IPS-18a (cell line): ENCODE results near the gene WBP11.
"Not testable (repeated sequence)": the region's sequence is repeated elsewhere in the genome, so short reads cannot be mapped to it uniquely, and the experiment has no call there.

ENCODE experiments used
- H3K27ac ChIP-seq: one replicate; pipeline ENCODE4 v1.5.1; 2013; ENCODE audit warnings: low read length
- H3K27me3 ChIP-seq: one replicate; pipeline ENCODE4 v1.6.1; 2013; ENCODE audit warnings: mild to moderate bottlenecking, low read length; ENCODE audit not compliant: control insufficient read depth, insufficient read depth
- H3K36me3 ChIP-seq: one replicate; pipeline ENCODE4 v1.6.1; 2013; ENCODE audit warnings: low read depth, low read length; ENCODE audit not compliant: control insufficient read depth
- H3K4me1 ChIP-seq: one replicate; pipeline ENCODE4 v1.6.1; 2013; ENCODE audit warnings: low read depth, low read length; ENCODE audit not compliant: control insufficient read depth
- H3K4me3 ChIP-seq: one replicate; pipeline ENCODE4 v1.5.1; 2013; ENCODE audit warnings: low read length
- H3K9ac ChIP-seq: one replicate; pipeline ENCODE4 v1.6.1; 2013; ENCODE audit warnings: mild to moderate bottlenecking, low read length, moderate library complexity
- H3K9me3 ChIP-seq: one replicate; pipeline ENCODE4 v1.6.1; 2013; ENCODE audit warnings: low read depth, low read length; ENCODE audit not compliant: control insufficient read depth

WBP11 gene

DNA sequence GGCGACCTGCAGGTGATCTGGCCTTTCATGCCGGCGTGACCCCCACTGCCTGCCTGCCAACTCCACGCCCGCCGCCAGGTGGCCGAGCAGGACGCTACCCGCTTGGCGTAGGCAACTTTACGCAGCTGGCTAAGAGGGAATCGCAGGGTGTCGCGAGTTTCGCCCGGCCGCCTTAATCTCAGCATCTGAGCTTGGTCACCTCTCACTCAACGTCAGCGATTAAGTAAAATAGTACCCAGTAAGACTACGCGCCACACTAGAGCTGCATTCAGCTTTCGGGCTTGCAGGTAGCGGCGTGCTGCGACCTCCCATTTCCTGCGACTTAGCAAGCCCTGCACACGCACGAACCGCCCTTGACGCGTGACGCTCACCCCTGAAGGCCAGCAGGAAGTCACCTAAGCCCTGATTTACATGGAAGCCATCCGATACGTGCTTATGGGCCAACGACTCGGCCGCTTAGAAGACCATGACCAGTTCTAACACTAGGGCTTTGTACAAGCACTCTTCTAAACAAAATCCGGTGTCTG lies 33.2 kb downstream of the WBP11 start:
- no peaks in the 10 kb centered on the region for H3K9me3 ChIP-seq
- no peaks in the 10 kb centered on the region for H3K36me3 ChIP-seq
- H3K9ac ChIP-seq = peak overlapping the region; percentile 86
- H3K27ac ChIP-seq = peak overlapping the region; percentile 87
- H3K4me1 ChIP-seq = peaks cover 5% of the 10 kb centered on the region
- no peaks in the 10 kb centered on the region for H3K27me3 ChIP-seq
- peak overlapping the region; percentile 96 for H3K4me3 ChIP-seq

DNA sequence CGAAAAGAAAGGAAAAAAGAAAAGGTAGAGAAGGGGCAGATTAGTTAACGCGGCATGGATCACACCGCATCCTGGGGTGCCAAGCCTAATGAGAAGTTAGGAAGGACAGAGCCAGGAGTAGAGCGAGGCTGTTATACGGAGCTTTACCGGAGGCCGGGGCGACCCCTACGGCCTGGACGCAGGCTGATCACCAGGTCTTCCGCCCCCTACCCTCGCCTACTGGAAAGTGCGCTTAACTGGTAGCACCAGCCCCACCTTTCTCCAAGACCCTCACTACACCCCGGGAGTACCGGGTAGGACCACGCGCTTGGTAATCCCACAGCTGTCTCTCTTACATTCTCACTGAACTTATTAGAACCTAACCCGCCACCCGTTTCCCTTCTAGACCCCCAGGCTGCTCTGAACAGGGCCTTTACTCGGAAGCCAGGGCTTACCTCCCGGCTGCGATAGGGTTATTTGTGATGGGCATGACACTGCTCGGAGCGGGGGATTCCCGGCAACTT lies 33.8 kb downstream of the WBP11 start:
- no peaks in the 10 kb centered on the region for H3K27me3 ChIP-seq
- peak overlapping the region; percentile 87 for H3K27ac ChIP-seq
- no peaks in the 10 kb centered on the region for H3K36me3 ChIP-seq
- no peaks in the 10 kb centered on the region for H3K9me3 ChIP-seq
- peaks cover 5% of the 10 kb centered on the region for H3K4me1 ChIP-seq
- H3K4me3 ChIP-seq = peak overlapping the region; percentile 96
- peak overlapping the region; percentile 86 for H3K9ac ChIP-seq

DNA sequence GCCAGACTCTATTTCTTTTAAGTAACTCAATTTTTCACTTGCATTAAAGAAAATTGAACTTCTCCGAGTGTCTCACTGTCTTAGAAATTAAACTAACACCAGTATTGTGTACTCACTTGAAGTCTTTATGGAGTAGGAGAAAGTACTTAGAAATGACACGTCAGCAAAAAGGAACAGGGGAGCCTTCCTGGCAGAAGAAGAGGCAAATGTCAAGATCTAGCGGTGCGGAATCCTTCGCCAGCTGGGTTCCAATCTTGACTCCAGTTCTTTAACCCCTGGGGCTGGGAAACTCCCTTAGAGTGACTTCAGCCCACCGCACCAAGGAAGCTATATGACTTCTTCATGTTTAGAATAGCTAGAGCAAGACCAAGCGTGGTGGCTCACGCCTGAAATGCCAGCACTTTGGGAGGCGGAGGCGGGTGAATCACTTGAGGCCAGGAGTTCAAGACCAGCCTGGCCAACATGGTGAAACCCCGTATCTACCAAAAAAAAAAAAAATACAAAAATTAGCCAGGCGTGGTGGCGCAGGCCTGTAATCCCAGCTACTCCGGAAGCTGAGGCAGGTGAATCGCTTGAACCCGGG lies 34.4 kb downstream of the WBP11 start:
- no peaks in the 10 kb centered on the region for H3K36me3 ChIP-seq
- H3K9ac ChIP-seq = peak overlapping the region; percentile 86
- H3K27ac ChIP-seq = peak overlapping the region; percentile 87
- H3K4me1 ChIP-seq = peaks cover 5% of the 10 kb centered on the region
- H3K4me3 ChIP-seq = peak overlapping the region; percentile 96
- H3K27me3 ChIP-seq = no peaks in the 10 kb centered on the region
- H3K9me3 ChIP-seq = no peaks in the 10 kb centered on the region

DNA sequence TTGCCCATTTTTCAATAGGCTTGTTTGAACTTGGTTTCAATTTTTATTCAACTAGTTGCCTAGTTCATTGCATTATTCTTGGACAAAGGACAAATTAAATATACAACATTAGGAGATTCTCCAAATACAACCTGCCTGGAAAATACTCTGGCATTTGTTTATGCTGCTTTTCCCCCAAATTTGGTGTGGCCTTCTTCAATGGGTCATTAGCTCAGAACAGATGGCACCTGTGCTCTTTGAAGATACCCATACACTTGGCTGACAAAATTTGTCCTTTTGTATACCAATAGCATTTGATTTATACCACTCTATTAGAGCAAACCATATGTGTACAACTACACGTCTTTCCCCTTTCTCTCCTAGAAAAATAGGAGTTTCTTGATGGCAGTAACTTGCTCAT lies 35.7 kb downstream of the WBP11 start:
- Histone ChIP-seq H3K27ac (no peak overlapping the region), H3K4me3 (peak overlapping the region; percentile 96), H3K27me3 (no peaks in the 10 kb centered on the region), H3K36me3 (no peaks in the 10 kb centered on the region), H3K4me1 (peaks cover 5% of the 10 kb centered on the region), H3K9ac (peak overlapping the region; percentile 20), H3K9me3 (no peaks in the 10 kb centered on the region)

DNA sequence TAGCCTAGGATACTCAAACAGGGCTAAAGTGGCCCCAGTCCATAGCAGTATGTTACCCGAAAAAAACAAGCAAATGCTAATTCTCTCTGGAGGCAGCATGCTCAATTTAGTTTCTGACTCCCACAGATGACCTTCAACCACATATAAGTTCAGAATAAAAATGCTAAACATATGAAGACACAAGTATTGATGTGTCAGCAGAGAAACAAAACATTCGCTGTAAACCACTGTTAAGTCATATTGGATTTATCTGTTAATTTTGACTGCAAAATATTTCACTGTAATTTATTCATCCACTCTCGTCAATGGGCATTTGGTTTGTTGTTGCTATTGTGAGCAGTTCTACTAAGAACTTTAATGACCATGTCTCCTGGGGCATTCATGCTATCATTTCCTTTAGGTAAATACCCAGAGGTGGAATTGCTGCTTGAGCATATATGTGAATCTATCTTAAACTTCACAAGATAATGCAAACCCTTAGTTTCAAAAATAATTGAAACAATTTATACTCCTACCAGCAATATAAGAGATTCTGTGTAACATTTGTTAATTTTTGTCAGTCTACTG lies 36.5 kb downstream of the WBP11 start:
- Histone ChIP-seq H3K27ac (no peak overlapping the region), H3K27me3 (no peaks in the 10 kb centered on the region), H3K9me3 (no peaks in the 10 kb centered on the region), H3K9ac (no peak overlapping the region), H3K4me3 (no peak overlapping the region), H3K4me1 (peaks cover 2% of the 10 kb centered on the region), H3K36me3 (peaks cover 3% of the 10 kb centered on the region)

DNA sequence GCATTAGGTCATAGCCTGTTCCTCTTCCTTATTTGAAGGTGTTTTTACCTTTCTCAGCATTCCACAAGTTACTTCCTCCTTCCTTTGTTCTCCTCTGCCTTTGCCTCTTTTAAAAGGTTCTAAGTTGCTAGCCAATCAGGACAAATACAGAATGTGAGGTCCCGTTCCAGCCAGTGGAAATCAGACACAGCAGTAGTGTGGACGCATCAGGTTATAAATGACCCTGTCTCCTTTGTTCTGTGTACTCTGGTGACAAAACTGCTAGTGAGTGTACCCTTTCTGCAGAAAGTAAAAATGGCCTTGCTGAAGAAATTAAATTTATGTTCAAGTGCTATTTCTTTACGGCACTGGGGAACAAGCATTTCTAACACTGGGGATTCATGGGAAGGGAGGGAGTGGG lies 37.3 kb downstream of the WBP11 start:
- not testable (repeated sequence) for H3K27ac ChIP-seq, H3K27me3 ChIP-seq, H3K9me3 ChIP-seq, H3K36me3 ChIP-seq, H3K4me3 ChIP-seq, H3K9ac ChIP-seq, H3K4me1 ChIP-seq

DNA sequence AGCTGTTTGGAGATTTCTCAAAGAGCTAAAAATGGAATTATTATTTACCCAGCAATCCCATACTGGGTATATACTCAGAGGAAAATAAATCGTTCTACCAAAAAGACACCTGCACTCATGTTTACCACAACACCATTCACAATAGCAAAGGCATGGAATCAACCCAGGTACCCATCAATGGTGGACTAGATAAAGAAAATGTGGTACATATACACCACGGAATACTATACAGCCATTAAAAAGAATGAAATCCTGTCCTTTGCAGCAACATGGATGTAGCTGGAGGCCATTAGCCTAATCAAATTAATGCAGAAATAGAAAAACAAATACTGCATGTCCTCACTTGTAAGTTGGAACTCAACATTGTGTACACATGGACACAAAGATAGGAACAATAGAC lies 37.9 kb downstream of the WBP11 start:
- Histone ChIP-seq H3K4me3 (no peak overlapping the region), H3K9ac (no peak overlapping the region), H3K36me3 (peaks cover 3% of the 10 kb centered on the region), H3K9me3 (no peaks in the 10 kb centered on the region), H3K4me1 (no peaks in the 10 kb centered on the region), H3K27ac (no peak overlapping the region), H3K27me3 (no peaks in the 10 kb centered on the region)

DNA sequence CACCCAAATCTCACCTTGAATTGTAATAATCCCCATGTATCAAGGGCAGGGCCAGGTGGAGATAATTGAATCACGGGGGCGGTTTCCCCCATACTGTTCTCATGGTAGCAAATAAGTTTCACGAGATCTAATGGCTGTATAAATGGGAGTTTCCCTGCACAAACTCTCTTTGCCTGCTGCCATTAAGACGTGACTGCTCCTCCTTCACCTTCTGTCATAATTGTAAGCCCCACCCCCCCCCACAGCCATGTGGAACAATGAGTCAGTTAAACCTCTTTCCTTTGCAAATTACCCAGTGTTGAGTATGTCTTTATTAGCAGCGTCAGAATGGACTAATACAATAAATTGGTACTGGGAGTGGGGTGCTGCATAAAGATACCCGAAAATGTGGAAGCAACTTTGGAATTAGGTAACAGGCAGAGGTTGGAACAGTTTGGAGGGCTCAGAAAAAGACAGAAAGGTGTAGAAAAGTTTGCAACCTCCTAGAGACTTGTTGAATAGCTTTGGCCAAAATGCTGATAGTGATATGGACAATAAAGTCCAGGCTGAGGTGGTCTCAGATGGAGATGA lies 43.5 kb downstream of the WBP11 start:
- not testable (repeated sequence) for H3K4me3 ChIP-seq, H3K9me3 ChIP-seq, H3K27ac ChIP-seq, H3K9ac ChIP-seq, H3K27me3 ChIP-seq, H3K4me1 ChIP-seq, H3K36me3 ChIP-seq

DNA sequence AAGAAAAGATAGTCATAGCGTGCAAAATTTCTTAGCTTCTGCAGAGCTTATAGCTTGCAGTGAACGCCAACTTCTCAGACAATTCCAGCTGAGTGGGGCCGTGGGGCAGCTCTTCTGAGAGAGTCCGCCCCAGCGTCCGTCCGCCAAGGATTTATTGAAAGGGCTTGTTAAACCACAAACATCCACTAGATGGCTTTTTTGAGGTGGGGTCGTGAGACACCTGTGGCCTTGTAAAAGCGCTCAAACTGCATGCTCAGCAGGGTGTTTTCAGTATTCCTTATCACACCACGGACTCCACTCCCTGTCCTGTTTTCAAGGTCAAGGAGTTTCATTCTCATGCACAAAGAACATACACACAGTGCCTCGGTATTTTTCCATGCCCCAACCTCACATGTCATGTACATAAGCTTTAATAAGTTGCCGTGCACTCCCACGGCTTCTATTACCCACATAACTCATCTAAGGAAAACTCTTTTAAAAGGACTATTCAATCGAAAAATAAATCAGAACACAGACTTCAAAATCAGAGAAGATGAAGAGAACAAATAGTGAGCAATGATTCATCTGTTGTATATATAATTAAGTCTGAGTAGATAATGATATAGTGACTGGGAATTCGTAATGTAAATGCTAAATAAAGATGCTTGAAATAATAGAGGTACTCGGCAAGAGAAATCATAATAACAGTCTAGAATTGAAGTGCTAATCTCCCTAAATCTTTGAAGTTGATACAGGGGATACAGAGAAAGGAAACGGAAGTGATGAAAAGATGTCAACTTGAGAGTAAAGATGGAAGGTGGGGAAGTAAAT lies 46.7 kb downstream of the WBP11 start:
- no peak overlapping the region for H3K27ac ChIP-seq
- H3K4me1 ChIP-seq = peaks cover 6% of the 10 kb centered on the region
- H3K9ac ChIP-seq = no peak overlapping the region
- no peaks in the 10 kb centered on the region for H3K36me3 ChIP-seq
- peaks cover 6% of the 10 kb centered on the region for H3K9me3 ChIP-seq
- no peaks in the 10 kb centered on the region for H3K27me3 ChIP-seq
- no peak overlapping the region for H3K4me3 ChIP-seq

DNA sequence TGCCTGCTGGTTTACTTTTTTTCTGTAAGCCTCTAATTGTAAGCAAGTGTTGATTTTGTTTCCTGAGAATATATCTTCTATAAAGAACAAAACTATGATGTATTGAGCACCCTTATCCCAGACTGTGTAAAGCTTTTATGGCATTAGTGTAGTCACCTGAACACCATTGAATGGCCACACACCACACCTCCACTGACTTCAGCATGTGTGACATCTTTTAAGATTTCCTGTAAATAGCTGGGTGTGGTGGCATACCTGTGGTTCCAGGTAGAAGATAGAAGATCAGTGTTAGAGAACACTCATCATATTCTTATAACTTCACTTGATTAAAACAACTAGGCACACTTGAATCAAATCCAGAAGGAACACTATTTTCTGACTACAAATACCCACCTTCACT lies 51.3 kb downstream of the WBP11 start:
- Histone ChIP-seq H3K27me3 (no peaks in the 10 kb centered on the region), H3K36me3 (no peaks in the 10 kb centered on the region), H3K9ac (no peak overlapping the region), H3K4me1 (peaks cover 6% of the 10 kb centered on the region), H3K4me3 (no peak overlapping the region), H3K27ac (no peak overlapping the region), H3K9me3 (no peaks in the 10 kb centered on the region)

DNA sequence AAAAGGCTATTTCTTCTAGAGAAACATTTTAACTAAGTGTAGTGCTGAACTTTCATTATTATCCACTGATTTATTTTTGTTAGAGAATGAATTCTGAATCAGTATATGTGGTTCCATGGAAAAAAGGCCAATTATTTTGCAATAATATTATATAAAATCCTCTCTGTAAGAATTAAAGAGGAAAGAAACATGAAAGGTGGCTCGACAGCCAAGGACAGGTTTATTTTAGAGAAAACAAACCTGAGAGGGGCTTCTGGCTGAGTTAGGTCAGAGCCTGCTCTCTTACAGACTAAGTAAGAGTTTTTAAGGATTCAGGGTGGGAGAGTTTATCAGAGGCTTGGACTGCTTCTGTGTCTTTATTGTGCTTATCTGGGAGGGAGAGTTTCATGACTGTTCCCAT lies 60.2 kb downstream of the WBP11 start:
- no peak overlapping the region for H3K4me3 ChIP-seq
- H3K36me3 ChIP-seq = no peaks in the 10 kb centered on the region

More for the DNA sequence above, 60.2 kb downstream of the WBP11 start:
- Histone ChIP-seq H3K27ac (no peak overlapping the region), H3K27me3 (no peaks in the 10 kb centered on the region), H3K4me1 (no peaks in the 10 kb centered on the region), H3K9ac (no peak overlapping the region), H3K9me3 (no peaks in the 10 kb centered on the region)
